T47D (cell line): ENCODE results near the gene UBR3.
A peak's percentile ranks its signal among the peaks of the same experiment; 100 is the strongest.
"Not testable (repeated sequence)": the region's sequence is repeated elsewhere in the genome, so short reads cannot be mapped to it uniquely, and the experiment has no call there.

Source experiments
- DNase-seq, 2 experiments: peaks; one replicate each; pipeline versions ENCODE4 v3.0.0 to v3.0.0-alpha.2; 2011 to 2012; ENCODE audit warnings: low read depth in 1 of 2, low spot score in 1 of 2
- JUND ChIP-seq: IDR thresholded peaks from 2 replicates; pipeline ENCODE4 v1.6.1; 2012; ENCODE audit warnings: low read depth
- in situ Hi-C: cut with HindIII; loops from 2 replicates; pipeline ENCODE4 v1.10.0; 2016; ENCODE audit warnings: low sequenced_read_pairs, low pct_unique_long_range_greater_than_20kb

Gene UBR3

DNA sequence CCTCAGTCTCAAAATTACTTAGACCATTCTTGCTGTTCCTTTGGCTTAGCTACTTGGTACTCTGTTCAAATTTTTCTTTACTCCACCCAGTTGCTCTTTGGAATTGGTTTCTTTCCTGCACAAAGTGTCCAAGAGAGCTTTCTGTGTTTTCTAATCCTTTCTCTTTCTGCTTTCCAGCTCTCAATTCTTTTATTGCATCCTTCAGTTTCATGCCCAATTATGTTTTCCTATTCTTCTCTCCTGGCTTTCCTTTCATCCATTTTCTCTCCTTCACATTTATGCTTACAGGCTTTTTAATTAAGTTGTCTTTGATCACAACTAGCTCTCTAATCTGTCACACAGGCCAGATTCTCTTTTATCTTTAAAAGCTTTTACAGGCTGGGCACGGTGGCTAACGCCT, 38.2 kb downstream of the UBR3 start:
- TF ChIP-seq JUND: no peak
- no peak for DNase-seq
- in situ Hi-C loops: no loop called here

DNA sequence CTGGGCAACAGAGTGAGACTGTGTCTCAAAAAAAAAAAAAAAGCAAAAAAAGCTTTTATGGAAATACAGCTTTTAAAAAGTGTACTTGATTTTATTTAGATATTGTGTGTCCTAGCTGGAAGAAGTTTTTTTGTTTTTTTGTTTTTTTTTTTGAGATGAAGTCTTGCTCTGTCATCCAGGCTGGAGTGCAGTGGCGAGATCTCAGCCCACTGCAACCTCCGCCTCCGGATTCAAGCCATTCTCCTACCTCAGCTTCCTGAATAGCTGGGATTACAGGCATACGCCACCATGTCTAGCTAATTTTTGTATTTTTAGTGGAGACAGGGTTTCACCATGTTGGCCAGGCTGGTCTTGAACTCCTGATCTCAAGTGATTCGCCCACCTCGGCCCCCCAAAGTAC, 39.0 kb downstream of the UBR3 start:
- in situ Hi-C loops, DNase-seq: not testable (repeated sequence)

DNA sequence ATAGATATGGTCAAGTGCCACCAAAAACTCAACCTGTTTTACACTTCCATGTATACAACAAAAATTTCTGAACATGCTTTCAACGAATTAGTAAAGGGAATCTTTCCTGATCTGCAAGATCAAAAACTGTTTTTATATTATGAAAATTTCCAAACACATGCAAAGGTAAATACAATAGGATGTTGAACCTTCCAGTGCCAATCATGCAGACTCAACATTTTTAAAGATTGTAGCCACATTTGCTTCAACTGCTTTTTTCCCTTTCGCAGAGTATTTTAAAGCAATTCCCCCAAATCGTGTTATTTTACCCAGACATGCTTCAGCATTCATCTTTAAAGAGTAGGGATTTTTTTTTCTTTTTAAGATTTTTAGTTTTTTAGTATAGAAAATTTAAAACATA, 40.3 kb downstream of the UBR3 start:
- DNase-seq: no peak
- in situ Hi-C loops: no loop called here
- no peak for TF ChIP-seq JUND

DNA sequence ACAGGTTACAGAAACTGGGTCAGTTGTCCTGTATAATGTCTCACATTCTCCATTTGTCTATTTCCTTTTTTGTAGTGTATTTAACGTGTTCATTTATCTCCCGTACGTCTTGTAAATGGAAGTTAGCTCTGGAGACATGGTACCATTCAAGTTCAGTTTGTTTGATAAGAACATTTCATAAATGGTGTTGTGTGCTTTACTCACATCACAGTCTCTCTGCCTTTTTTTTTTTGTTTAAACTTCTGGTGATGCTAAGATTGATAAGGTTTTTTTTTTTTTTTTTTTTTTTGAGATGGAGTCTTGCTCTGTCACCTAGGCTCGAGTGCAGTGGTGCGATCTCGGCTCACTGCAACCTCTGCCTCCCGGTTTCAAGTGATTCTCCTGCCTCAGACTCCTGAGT, 41.7 kb downstream of the UBR3 start:
- TF ChIP-seq JUND: no peak
- in situ Hi-C loops: no loop called here

DNA sequence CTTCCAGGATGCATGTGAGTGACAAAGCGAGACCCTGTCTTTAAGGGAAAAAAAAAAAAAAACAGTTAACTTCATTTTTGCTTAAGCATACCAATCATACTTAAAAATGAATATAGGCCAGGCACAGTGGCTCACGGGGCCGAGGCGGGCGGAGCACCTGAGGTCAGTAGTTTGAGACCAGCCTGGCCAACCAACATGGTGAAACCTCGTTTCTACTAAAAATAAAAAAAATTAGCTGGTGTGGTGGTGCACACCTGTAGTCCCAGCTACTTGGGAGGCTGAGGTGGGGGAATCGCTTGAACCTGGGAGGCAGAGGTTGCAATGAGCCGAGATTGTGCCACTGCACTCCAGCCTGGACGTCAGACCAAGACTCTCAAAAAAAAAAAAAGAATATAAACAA, 44.1 kb downstream of the UBR3 start:
- in situ Hi-C loops, DNase-seq: not testable (repeated sequence)

More for the DNA sequence above, 41.7 kb downstream of the UBR3 start:
- DNase-seq: no peak

DNA sequence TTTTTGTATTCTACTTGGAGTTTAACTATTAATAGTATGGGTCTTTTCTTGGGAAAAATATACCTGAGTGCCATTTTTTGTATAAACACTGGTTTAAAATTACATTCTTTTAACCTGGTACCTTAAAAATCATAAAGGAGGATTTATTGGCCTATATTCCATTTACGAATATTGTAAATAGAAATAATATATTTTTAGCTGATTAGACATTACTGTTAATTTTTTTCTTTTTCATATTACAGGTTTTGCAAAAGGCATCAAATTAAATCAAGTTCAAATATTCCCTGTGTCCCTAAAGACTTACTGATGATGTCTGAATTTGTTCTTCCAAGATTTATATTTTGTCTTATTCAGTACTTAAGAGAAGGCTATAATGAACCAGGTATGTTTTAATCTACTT, 44.7 kb downstream of the UBR3 start:
- in situ Hi-C loops: no loop called here
- no peak for TF ChIP-seq JUND
- no peak for DNase-seq

DNA sequence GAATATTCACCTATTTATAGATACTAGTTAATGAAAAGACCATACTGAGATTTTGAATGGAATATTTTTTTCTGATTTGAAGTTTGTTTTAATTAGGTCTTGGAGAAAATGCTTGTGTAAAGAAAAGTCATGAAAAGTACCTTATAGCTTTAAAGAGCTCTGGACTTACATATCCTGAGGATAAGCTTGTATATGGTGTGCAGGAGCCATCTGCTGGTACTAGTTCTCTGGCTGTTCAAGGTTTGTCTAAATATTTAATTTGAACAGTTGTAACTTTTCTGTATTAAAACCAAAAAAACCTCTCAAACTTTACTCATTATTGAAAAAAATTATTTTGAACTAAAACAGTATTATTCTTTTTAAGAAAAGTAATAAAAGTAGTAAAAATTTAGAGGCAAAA, 50.1 kb downstream of the UBR3 start:
- in situ Hi-C loops: no loop called here
- no peak for TF ChIP-seq JUND

DNA sequence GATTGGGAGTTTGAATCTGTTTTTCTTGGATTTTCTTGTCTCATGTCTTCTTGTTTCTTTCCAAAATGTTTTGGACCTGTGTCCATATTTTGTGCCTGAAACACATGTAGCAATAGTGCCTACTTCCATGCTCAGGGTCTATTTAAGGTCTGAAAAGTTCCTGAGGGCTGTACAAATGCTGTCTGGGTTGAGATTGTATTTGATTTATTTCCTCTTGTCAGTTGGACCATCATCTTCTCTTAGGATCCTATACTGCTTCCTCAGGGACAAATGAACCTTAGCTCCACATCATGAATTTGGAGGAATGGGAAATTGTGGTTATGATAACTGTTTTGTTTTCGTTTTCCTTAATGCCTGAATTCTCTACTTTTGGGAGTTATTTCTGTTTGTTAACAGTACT, 59.9 kb downstream of the UBR3 start:
- in situ Hi-C loops: no loop called here
- TF ChIP-seq JUND: no peak
- DNase-seq: no peak

More for the DNA sequence above, 50.1 kb downstream of the UBR3 start:
- DNase-seq: peak in 1 of 2 experiments; percentile 36

DNA sequence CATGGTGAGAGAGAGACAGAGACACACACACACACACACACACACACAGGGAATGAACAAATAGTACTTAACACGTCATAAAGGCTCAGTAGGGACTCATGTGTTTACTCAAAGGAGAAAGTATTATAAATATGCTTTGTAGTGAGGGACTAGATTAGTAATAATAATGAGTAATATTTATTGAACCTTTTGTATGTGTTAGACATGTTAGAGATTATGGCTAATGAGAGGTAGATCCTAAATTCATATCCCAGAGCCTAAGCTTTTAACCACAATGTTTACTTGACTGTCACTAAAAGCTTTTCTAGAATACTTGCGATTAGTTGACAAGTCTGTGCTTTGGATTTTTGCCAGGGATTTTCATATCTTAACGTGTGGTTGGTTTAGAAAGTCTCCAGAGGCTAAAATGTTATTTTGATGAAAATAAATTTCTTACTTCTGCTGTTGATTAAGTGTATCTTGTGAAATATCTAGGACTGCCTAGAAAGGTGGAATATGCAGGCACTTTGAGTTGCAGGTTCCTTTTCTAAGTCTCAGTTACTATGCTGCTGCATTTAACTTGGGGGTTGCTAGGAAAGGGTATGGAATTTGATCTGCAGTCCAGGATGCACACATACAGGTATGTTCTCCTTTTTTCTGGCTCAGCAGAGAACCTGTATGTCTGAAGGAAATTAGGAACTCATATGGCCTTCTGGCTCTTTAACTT, 64.5 kb downstream of the UBR3 start:
- in situ Hi-C loops: no loop called here
- no peak for TF ChIP-seq JUND
- DNase-seq: peak in 1 of 2 experiments; percentile 12

DNA sequence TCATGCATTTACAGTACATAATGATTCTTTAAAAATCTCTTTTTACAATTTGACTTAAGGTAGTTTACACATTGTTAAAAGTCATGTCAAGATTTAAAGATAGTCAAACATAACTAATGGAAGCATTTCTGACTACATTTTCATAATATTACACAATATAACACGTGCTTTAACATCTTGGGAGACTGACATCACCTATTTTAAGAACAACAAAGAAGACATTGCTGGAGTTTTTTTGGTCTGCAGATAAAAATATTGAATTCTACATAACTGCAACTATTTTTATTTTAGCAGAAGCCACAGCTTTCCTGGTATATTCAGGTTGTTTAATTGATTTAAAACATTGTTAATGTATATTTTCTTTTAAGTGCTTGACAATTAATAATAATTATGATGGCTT, 65.7 kb downstream of the UBR3 start:
- in situ Hi-C loops: no loop called here
- no peak for TF ChIP-seq JUND
- DNase-seq: no peak

DNA sequence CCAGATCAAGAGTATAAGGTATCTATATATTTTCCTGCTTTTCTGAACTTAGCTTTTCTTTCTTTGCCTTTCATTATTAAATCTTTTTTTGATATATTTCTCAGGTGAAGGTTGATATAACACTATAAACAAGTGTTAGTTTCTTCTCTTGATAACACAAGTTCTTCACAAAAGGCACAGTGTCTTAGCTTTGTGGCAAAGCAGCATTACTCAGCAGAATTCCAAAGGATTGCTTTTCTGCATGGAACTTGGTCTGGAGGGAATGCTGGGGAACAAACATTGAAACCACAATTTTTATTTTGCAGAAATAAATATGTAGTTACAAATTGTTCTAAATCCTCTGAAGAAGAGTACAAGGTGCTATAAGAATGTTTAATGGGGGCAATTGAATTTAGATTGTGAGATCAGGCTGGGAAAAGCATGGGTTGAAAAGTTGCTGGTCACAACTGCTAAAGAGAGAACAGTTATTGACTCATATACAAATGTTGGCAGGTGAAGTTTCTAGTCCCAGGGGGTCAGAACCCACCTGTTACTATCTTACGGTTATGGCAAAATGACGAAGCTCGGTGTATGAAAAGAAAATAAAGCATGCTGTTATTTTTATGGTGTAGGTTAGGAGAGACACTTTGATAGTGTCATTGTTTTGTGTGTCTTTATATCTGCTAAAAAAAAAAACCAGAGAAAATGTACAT, 68.2 kb downstream of the UBR3 start:
- no peak for DNase-seq
- in situ Hi-C loops: no loop called here
- TF ChIP-seq JUND: no peak

DNA sequence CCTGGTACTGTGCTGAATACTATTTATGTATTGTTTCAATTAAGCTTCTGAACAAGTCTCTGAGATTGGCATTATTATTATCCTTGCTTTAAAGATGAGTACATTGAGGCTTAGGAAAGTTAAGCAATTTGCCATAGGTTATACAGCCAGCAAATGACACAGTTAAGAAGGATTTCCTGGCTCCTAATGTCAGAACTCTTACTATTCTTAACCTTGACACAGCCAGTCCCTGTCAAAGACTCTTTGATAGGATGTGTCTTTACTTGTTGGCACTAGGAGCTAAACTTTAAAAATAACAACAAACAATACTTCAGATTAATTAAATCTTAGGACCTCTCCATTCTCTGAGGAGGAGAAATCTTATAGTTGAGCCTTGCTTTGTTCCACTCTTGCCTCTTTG, 70.6 kb downstream of the UBR3 start:
- no peak for DNase-seq
- TF ChIP-seq JUND: no peak
- in situ Hi-C loops: no loop called here

DNA sequence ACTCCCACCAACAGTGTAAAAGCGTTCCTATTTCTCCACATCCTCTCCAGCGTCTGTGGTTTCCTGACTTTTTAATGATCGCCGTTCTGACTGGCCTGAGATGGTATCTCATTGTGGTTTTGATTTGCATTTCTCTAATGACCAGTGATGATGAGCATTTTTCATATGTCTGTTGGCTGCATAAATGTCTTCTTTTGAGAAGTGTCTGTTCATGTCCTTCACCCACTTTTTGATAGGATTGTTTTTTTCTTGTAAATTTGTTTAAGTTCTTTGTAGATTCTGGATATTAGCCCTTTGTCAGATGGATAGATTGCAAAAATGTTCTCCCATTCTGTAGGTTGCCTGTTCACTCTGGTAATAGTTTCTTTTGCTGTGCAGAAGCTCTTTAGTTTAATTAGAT, 72.8 kb downstream of the UBR3 start:
- DNase-seq, in situ Hi-C loops: not testable (repeated sequence)

DNA sequence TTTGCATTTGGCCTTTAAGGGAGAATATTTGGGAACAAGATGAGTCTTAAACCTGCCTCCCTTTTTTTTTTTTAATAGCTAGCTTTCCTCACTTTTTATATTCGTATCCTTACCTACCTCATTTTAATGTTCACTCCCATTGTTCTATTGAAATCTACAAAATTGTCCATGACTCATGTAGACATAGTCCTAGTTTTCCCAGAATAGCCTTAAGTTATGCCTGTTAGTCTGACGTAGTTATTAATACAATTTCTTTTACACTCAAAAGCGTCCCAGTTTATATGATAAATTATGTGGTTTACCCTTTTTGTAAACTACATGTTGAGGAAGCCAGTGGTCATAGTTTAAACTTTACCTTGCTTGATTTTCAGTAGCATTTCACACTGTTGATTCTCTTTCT, 73.4 kb downstream of the UBR3 start:
- TF ChIP-seq JUND: no peak
- in situ Hi-C loops: no loop called here
- no peak for DNase-seq
